Left kidney (tissue), 2 donors: ENCODE results near the gene ZNF473. TPM values are rescaled to one million over a fixed set of nuclear protein-coding genes. Genes with fewer than 3 reads are reported as not detected.

Source experiments
- DNase-seq: peaks from one replicate; pipeline ENCODE4 v3.0.0-alpha.2; 2013
- polyA plus RNA-seq: library from polyadenylated mRNA; unstranded; fragments of 120-200 nt; gene quantifications from one replicate; pipeline ENCODE4 v1.2.1, GENCODE V29; 2013; ENCODE audit not compliant: insufficient read length

Gene ZNF473
- polyA plus RNA-seq, 1 donor: 19.1 TPM

DNA sequence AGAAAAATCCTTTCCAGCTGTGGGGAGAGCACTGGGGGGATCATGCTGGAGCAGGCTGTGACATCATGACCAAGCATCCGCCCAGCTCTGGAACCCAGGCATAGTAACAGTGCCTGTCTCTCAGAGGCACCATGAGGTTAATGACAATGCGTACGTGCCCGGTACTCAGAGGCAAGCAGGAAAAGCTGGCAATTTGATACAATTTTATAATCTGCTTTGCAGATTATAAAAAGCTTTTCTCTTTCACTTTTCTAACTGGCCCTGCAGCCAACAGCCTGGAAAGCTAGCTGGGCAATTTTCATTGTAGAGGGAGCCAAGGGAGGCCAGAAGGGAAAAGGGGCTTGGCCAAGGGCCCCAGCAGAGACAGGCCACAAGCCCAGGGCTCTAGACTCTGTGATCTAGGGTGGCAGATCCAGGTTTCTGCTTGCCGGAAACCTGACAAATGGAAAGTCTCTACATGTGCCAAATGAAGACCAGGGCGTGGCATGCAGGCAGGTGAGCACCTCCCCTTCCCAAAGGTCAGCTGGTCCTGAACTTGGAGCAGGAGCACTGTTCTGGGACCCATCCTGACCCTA lies 23.3 kb upstream of the ZNF473 start:
- DNase-seq: no peak

DNA sequence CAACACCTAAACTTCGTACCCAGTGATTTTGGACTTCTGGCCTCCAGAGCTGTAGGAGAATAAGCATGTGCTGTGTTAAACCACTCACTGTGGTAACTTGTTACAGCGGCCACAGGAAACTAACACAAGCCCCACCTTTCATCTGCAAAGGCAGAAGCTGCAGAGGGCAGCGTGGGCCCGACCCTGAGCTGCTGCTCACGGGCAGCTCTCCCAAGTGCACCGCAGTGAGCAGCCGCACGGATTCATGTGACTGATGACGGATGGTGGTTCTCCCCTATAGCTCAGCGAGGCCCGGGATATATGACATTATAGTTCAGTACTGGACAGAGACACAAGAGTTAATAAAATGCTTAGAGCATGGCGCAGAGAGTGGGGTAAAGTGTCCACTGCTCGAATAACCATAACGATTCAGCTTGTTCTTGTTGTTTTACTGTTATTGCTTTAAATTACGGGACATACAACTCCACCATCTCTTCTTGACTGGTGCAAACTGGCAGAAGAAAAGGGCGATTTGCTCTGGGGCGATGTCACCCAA lies 22.5 kb upstream of the ZNF473 start:
- DNase-seq: no peak

DNA sequence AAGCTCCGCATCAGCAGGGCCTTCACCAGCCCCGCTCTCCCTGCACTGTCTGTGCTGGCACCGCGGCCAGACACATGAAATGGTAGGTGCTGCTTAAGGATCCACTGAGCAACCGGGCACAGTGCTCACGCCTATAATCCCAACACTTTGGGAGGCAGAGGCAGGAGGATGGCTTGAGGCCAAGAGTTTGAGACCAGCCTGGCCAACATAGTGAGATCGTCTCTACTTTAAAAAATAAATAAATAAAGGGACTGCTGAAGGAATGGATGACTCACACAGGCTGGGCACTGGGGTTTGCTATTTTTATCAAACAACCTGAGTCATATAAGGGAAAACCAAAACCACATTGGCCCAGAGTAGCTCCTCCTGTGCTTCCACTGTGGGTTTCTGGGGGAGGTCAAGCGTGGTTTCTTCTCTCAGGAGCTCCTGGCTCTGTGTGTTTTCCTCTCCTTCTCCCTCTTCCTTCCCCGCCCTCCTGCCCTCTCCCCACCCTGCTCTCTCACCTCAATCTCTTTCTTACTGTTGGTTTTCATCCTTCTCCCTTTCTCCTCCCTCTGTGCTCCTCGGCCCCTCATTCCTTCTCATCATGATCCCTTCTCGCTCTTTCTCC lies 21.9 kb upstream of the ZNF473 start:
- DNase-seq: no peak

DNA sequence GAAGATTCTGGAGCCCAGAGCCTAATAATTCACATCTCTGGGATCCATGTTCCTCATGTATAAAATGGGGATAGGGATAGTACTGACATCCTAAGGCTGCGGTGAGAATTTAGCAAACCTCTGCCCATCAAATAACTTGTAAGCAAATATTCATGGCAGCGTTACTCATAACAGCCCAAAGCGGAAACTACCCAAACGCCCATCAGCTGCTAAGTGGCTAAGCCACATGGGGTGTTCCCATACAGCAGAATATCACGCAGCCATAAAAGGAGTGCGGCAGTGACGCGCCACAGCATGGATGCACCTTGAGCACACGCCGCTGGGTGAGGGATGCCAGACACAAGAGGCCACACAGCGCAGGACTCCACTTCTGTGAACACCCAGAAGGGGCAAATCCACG lies 20.4 kb upstream of the ZNF473 start:
- DNase-seq: no peak

DNA sequence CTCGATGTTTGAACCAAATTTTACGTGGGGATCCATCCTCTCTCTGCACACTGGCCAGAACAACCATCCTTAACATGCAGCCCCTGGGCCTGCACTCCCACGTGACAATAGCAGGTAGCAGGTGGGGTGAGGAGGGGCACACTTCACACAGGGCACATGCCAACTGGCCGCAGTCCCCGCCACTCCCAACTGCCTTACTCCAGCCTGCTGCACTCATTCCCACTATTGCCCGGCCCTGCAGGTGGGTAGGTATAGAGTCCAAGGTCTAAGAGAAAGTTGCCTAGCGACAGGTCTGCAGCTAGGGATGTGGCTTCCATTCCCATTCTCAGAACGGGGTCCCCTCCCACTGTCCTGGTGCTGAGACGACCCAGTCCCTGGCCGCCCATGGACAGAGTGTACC lies 18.6 kb upstream of the ZNF473 start:
- DNase-seq: no peak

DNA sequence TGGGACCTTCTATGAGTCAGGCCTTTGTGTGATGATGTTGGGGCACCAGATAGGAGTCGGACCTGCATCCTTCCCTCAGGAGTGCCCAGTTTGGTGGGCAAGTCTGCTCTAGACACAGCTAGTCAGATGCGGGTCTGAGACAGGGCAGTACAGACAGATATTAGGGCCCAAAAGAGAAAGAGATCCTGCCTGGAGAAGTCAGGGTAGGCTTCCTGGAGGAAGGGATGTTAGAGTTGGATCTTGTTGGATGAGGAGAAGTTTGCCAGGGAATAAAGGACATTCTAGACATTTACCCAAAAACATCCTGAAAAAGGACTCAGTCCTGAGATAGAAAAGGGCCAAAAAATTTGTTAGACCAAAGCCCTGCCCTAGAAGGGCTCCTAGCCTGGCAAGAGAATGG lies 17.9 kb upstream of the ZNF473 start:
- DNase-seq: no peak

DNA sequence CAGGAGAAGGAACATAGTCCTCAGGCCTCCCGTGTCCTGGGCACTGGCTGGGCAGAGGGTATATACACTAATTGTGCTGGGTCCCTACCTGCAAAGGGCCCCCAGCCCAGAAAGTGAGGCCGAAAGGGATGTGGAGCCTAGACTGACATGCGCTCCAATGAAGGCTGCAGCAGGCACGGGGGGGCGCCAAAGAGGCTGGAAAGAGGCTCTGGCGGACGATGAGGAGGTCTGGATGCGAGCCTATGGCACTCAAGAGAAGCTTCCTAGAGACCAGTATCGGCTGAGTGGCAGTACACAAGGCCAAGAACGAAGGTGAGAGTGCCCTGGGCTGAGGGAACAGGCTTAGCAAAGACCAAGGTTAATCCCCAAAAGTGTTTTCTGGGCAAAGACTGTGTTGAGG lies 17.3 kb upstream of the ZNF473 start:
- DNase-seq: no peak

DNA sequence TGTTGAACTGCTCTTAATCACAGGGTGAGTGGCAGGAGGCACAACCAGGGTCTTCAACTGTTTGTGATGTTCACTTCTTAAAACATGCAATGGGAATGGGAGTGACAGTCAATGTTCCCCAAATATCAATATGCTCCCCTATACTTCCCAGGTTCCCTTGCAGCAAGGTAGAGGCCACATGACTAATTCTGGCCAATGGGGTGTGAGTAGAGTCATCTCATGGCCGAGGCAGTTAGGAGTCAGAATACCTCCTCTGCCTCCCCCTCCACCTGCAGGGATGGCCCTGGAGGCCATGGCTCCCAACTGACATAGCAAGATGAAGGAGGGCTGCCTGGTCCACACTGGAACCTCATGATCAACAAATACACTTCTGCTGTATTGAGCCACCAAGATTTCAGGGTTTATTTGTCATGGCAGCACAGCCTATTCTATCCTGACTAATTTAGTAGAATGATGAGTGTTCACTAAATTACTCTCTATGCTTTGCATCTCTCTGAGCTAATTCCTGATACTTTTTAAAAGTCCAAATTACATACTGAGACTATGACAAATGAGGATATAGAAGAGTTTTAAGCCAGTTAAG lies 9.5 kb upstream of the ZNF473 start:
- DNase-seq: no peak

DNA sequence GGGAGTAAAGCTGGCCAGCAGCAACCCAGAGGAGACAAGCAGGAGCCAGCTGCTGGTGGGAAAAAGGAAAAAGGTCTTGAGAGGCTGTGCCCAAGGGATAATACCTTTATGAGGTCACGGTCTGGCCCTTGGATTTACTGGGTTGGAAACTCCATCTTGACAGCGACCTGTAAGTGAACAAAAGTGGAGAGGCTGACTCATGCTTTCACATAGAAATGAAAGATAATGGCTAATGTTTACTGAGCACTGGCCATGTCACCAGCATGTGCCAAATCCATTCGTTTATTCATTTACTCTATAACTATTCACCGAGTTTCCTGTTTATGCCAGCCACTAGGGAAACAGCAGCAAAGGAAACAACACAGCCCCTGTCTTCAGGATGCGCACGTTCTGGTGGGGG lies 5.3 kb upstream of the ZNF473 start:
- DNase-seq: no peak

DNA sequence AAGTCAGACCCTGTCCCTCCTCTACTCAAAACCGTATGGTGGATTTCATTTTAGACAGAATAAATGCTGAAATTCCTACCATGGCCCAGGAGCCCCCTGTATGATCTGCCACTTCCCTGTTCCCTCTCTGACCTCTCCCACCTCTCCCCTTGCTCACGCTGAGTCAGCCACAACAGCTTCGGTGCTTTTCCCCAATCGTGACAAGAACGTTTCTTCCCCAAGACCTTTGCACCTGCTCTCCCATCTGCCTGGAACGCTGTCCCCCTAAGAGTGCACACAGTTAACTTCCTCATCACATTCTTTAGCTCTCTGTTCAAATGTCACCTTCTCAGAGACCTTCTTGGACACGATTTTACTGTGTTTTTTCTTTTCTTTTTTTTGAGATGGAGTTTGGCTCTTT lies 3.0 kb upstream of the ZNF473 start:
- DNase-seq: no peak

DNA sequence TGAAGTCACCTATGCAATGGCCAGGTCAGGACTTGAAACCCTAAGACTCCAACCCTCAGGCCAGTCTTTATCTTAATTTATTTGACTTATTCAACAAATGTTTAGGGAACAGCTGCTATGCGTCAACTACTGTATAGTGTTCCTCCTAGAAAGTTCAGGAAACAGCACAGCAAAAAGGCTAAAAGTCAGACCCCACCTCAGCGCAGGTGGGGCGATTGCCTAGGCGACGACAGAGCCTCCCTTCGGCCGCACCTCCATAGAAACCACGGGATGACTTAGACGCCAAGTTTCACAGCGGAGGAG lies 1.1 kb upstream of the ZNF473 start:
- DNase-seq: peak; percentile 15

DNA sequence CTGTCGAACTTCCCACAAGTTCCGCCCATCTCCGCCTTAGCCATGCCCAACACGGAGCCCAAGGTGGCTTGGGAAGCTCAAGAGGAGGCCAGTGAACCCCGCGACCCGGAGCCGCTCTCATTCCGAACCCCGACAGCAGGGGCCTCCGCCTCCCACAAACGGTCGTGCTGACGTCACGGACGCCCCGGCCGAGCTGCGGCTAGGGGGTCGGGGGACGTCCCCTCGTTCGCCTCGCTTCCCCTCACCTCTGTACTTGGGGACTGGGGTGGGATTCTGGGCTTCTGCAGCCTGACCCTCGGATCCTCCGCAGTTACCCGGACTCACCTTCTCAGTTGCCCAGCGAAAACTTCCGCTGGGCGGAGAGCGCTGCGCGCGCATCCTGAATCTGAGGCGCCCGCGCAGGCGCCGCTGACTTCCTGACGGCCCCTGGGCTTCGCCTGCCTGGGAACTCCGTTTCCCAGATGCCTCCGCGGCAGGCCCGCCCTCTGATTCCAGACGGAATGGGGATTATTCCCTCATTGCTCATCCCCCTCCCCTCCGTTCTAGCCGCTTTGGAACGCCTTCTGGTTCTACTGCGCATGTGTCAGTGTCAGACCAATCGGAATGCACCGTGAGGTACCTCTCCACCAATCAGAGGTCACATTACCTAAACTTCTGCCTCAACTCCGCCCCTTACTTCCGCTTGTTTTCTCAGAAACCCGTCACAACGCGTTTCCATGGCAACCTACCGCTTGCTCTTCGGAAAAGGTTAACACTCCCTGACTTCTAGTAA lies 597 bp upstream of the ZNF473 start, which contains the start of gene VRK3:
Gene VRK3, minus strand, starts transcription at position 351 of the 772 bp plus-strand sequence. CDS start 9,210 bp downstream, outside the sequence.
- DNase-seq: peak; percentile 100

DNA sequence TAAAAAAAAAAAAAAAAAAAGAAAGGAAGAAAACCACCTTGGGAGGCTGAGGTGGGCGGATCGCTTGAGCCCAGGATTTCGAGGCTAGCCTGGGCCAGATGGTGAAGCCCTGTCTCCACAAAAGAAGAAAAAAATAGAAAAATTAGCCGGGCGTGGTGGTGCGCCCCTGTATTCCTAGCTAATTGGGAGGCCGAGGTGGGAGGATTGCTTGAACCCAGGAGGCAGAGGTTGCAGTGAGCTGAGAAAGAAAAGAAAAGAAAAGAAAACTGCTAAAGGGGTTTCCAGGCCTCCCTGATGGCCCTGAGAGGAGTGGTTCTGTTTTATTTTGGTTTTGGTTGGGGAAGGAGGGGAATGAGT lies 723 bp downstream of the ZNF473 start:
- DNase-seq: no peak

DNA sequence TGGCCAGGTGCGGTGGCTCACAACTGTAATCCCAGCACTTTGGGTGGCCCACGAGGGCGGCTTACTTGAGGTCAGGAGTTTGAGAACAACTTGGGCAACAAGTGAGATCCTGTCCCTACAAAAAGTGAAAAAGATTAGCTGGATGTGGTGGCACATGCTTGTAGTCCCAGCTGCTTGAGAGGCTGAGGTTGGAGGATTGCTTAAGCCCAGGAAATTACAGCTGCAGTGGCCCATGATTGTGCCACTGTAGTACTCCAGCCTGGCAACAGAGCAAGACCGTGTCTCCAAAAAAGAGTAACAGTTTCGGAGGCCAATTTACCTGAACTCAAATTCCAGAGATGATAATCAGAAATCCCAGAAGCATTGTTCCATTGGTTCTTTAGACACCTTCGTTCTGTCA lies 4.4 kb downstream of the ZNF473 start:
- no peak for DNase-seq

DNA sequence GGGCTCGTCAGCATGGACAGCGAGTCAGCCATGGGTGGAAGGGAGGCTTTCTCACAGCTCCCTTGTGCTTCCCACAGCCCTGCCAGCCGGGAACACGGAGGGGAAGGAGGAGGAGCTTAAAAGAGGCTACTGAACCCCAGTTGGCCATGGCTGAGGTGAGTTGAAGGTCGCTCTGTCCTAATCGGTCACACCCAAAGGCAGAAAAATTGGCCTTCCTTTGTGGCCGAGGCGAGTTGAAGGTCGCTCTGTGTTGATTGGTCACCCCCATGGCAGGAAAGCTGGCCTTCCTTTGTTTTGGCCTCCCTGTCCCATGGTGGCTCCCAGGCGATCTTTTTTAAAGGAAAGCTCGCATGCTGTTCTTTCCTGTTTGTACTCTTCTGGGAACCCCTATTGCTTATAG lies 5.1 kb downstream of the ZNF473 start:
- DNase-seq: no peak

DNA sequence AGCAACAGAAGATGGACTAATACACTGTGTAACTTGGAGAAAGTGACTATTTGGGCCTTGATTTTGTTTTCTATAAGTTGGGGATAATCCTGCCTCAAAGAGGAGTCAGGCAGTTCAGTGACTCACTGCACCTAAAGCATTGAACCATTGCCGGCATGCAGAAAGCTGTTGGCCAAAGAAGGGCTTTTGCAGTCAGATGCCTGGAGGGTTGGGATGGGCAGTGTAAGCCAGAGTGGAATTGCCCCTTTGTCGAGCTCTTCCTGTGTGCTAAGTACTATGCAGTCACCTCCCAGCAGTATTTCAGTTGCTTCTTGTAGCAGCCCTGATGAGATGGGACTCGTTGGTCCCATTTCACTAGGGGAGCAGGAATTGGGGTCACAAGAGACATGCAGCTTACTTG lies 11.1 kb downstream of the ZNF473 start:
- DNase-seq: no peak

DNA sequence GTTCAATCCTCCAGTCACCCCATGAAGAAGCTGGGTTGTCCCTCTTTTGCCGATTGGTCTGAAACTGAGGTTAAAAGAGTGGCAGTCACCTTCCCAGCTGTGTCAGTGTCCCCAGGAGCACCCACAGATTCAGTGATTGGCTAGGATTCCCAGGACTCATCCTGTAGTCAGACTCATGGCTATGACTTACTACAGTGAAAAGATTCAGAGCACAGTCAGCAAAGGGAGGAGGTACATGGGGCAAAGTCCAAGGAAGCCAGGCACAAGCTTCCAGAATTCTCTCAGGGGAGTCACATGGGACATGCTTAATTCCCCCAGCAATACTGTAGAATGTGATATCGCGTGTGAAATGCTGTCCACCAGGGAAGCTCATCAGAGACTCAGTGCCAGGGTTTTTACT lies 14.2 kb downstream of the ZNF473 start:
- no peak for DNase-seq

DNA sequence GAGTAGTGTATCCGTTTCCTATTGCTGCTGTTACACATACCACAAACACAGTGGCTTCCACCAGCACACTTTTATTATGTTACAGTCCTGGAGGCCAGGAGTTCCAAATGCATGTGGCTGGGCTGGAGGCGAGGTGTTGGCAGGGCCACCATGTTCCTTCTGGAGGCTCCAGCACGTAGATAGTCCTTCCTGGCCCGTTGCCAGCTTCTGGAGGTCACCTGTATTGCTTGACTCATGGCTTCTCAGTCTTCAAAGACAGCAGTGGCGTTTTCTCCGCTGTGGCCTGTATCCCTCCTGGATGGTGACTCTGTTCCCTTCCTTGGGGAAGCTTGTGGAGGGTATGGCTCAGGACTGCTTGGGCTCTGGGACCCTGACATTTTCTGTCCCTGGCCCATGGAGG lies 15.2 kb downstream of the ZNF473 start:
- DNase-seq: no peak

DNA sequence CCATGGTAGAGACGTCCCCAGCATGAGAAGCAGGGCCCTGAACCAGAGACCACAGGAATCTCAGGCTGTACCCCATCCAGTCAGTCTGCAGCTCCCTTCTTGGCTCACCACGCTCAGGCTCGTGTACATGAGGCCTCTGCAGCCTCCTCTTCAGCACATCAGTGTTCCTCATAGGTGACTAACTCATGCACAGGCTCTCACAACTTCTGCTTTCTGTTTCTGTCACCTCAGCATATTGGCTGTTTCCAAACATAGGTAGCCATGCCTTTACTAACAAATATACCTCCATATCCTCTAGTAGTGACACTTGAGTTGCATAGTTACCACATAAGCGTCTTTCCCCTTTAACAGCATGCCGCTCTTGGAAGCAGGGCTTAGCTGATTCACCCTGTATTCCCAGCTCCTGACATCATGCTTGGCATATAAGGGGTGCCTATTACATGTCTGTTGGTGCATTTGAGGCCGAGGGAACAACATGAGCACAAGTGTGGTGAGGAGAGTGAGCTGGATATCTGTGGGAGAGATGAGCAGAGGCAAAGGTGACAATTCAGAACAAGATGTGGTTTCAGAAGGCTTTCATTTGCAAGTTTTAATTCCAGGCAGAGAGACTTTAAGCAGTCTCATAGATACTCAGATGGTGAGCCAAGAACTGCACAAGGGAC lies 16.7 kb downstream of the ZNF473 start:
- no peak for DNase-seq

DNA sequence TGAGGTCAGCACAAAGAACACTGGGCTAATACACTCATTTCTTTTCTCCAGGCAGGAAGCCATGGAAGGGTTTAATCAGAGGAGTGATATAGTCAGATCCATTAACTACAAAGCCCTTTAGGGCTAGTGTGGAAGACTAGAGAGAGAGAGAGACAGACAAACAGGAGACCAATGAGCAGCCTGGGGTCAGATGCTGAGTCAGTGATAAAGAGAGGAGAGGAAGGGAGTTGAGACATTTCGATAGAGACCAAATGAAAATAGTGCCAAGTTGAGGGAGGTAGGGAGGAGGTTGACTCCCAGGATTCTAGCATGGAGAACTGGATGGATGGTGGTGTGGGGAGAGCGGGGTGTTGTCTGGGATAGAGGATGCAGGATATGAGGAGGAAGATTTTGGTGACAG lies 18.2 kb downstream of the ZNF473 start:
- no peak for DNase-seq

DNA sequence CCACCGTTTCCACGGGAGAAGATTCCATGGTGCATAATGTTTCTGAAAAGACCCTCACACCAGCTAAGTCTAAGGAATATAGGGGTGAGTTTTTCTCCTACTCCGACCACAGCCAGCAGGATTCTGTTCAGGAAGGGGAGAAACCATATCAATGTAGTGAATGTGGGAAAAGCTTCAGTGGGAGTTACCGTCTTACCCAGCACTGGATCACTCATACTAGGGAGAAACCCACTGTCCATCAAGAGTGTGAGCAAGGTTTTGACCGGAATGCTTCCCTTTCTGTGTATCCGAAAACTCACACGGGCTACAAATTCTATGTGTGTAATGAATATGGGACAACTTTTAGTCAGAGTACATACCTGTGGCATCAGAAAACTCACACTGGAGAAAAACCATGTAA lies 19.1 kb downstream of the ZNF473 start:
- DNase-seq: no peak

DNA sequence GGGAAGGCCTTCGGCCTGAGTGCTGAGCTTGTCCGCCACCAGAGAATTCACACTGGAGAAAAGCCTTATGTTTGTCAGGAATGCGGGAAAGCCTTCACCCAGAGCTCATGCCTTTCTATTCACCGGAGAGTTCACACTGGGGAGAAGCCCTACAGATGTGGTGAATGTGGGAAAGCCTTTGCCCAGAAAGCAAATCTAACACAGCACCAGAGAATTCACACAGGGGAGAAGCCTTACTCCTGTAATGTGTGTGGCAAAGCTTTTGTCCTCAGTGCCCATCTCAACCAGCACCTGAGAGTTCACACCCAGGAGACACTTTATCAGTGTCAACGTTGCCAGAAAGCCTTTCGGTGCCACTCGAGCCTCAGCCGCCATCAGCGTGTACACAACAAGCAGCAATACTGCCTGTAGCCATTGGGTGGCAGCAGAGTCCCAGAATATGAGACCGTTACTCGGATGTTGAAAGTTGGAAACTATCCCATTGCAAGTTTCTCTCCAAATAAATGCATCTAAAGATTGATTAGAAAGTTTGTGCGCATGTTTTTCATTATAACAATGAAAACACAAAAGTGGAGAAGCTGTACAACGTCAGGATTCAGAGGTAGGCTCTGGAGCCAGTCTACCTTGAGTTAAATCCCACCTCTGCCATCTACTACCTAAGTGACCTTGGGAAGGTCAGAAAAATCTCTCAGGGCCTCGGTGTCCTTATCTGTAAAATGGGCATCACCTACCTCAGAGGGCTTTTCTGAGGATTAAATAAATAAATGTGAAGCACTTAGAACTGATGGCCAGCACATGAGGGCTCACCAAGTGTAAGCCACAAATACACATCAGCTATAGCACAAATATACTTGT lies 21.1 kb downstream of the ZNF473 start:
- peak; percentile 66 for DNase-seq
